Activated CD4-positive, alpha-beta T cell treated with anti-CD3 and anti-CD28 coated beads, Interleukin-2, amount 50 U/mL, for 1 hour (primary cell): ENCODE data around the gene SUV39H2.
"Not testable (repeated sequence)": the region's sequence is repeated elsewhere in the genome, so short reads cannot be mapped to it uniquely, and the experiment has no call there.

Experiments
- DNase-seq: peaks from one replicate; pipeline ENCODE4 v3.0.0-alpha.2; 2020

Gene SUV39H2

GRCh38 chr10:14875941-14876340 lies 2.7 kb upstream of the SUV39H2 start:
- DNase-seq, result no peak

- DNase-seq, result no peak
Observed at GRCh38 chr10:14876764-14877163, 1.9 kb upstream of the SUV39H2 start.

GRCh38 chr10:14879124-14879927 lies 660 bp downstream of the SUV39H2 start:
- DNase-seq, result peak; percentile 21

GRCh38 chr10:14879928-14880193 lies 1.2 kb downstream of the SUV39H2 start:
- no peak for DNase-seq

GRCh38 chr10:14880229-14880628 lies 1.6 kb downstream of the SUV39H2 start:
- no peak for DNase-seq

GRCh38 chr10:14884082-14884481 lies 5.4 kb downstream of the SUV39H2 start:
- DNase-seq, result no peak

- no peak for DNase-seq
Observed at GRCh38 chr10:14889318-14889717, 10.7 kb downstream of the SUV39H2 start.

GRCh38 chr10:14891151-14891550 lies 12.5 kb downstream of the SUV39H2 start:
- no peak for DNase-seq

- DNase-seq, result peak; percentile 12
Observed at GRCh38 chr10:14904316-14904732, 25.7 kb downstream of the SUV39H2 start.

GRCh38 chr10:14904864-14905263 lies 26.2 kb downstream of the SUV39H2 start:
- DNase-seq, result no peak

GRCh38 chr10:14905890-14906289 lies 27.2 kb downstream of the SUV39H2 start:
- DNase-seq, result no peak

GRCh38 chr10:14906765-14907164 lies 28.1 kb downstream of the SUV39H2 start:
- no peak for DNase-seq

- not testable (repeated sequence) for DNase-seq
Observed at GRCh38 chr10:14907591-14907990, 28.9 kb downstream of the SUV39H2 start.

GRCh38 chr10:14909101-14909500 lies 30.4 kb downstream of the SUV39H2 start:
- no peak for DNase-seq

- no peak for DNase-seq
Observed at GRCh38 chr10:14910953-14911352, 32.3 kb downstream of the SUV39H2 start.

- DNase-seq, result no peak
Observed at GRCh38 chr10:14911801-14912200, 33.1 kb downstream of the SUV39H2 start.

- no peak for DNase-seq
Observed at GRCh38 chr10:14916600-14916999, 37.9 kb downstream of the SUV39H2 start.

GRCh38 chr10:14917827-14918226 lies 39.2 kb downstream of the SUV39H2 start:
- DNase-seq, result no peak

GRCh38 chr10:14918964-14919363 lies 40.3 kb downstream of the SUV39H2 start:
- DNase-seq, result no peak

GRCh38 chr10:14924013-14924412 lies 45.3 kb downstream of the SUV39H2 start:
- no peak for DNase-seq

- DNase-seq, result no peak
Observed at GRCh38 chr10:14925268-14925667, 46.6 kb downstream of the SUV39H2 start.

- DNase-seq, result no peak
Observed at GRCh38 chr10:14926061-14926470, 47.4 kb downstream of the SUV39H2 start.

- DNase-seq, result no peak
Observed at GRCh38 chr10:14926722-14927416, 48.2 kb downstream of the SUV39H2 start.

- no peak for DNase-seq
Observed at GRCh38 chr10:14930610-14931009, 51.9 kb downstream of the SUV39H2 start.

- no peak for DNase-seq
Observed at GRCh38 chr10:14936584-14936983, 57.9 kb downstream of the SUV39H2 start.
